SK-N-SH treated with all-trans-retinoic acid at 6 μM for 48 hours (cell line): ENCODE results near the gene SFXN1.

ENCODE experiments used
- ATAC-seq: fragments of 200-7000 bp; cut with Tn5 transposase; 3 replicates; pipeline ENCODE4 v1.9.1; 2020; ENCODE audit warnings: mild to moderate bottlenecking, moderate library complexity
- BACH2 ChIP-seq: fragments of 250-450 bp; sonication (Bioruptor Pico); IDR thresholded peaks from 2 replicates; pipeline ENCODE4 v1.9.0; 2021; ENCODE audit warnings: mild to moderate bottlenecking, borderline replicate concordance
- CREB5 ChIP-seq: fragments of 250-450 bp; sonication (Bioruptor Pico); IDR thresholded peaks from 2 replicates; pipeline ENCODE4 v1.5.1; 2020; ENCODE audit warnings: low read depth, mild to moderate bottlenecking, moderate library complexity
- CSDC2 ChIP-seq: fragments of 250-450 bp; sonication (Bioruptor Pico); IDR thresholded peaks from 2 replicates; pipeline ENCODE4 v1.5.0; 2020; ENCODE audit warnings: mild to moderate bottlenecking, moderate library complexity
- CSRNP3 ChIP-seq: fragments of 250-450 bp; sonication (Bioruptor Pico); IDR thresholded peaks from 2 replicates; pipeline ENCODE4 v1.5.1; 2021; ENCODE audit warnings: mild to moderate bottlenecking, moderate library complexity
- ESRRG ChIP-seq: fragments of 250-450 bp; sonication (Bioruptor Pico); IDR thresholded peaks from 2 replicates; pipeline ENCODE4 v1.6.1; 2021; ENCODE audit warnings: mild to moderate bottlenecking
- GLIS3 ChIP-seq: fragments of 250-450 bp; sonication (Bioruptor Pico); IDR thresholded peaks from 2 replicates; pipeline ENCODE4 v1.5.0; 2020; ENCODE audit warnings: mild to moderate bottlenecking, moderate library complexity
- ISL1 ChIP-seq: fragments of 250-450 bp; sonication (Bioruptor Pico); IDR thresholded peaks from 2 replicates; pipeline ENCODE4 v2.1.2; 2022; ENCODE audit warnings: mild to moderate bottlenecking, moderate library complexity
- OSR1 ChIP-seq: fragments of 250-450 bp; sonication (Bioruptor Pico); IDR thresholded peaks from 2 replicates; pipeline ENCODE4 v1.8.0; 2022; ENCODE audit warnings: moderate library complexity, mild to moderate bottlenecking, inconsistent platforms
- PATZ1 ChIP-seq: fragments of 250-450 bp; sonication (Bioruptor Pico); IDR thresholded peaks from 2 replicates; pipeline ENCODE4 v1.8.0; 2020; ENCODE audit warnings: mild to moderate bottlenecking, moderate library complexity, borderline replicate concordance
- POU6F1 ChIP-seq: fragments of 250-450 bp; sonication (Bioruptor Pico); IDR thresholded peaks from 2 replicates; pipeline ENCODE4 v1.8.0; 2021; ENCODE audit warnings: low read depth, mild to moderate bottlenecking, moderate library complexity, borderline replicate concordance
- PPARA ChIP-seq: fragments of 250-450 bp; sonication (Bioruptor Pico); IDR thresholded peaks from 2 replicates; pipeline ENCODE4 v1.5.0; 2020; ENCODE audit warnings: mild to moderate bottlenecking, borderline replicate concordance
- RARB ChIP-seq: fragments of 250-450 bp; sonication (Bioruptor Pico); IDR thresholded peaks from 2 replicates; pipeline ENCODE4 v1.8.0; 2021; ENCODE audit warnings: mild to moderate bottlenecking, moderate library complexity
- SNAI2 ChIP-seq: fragments of 250-450 bp; sonication (Bioruptor Pico); IDR thresholded peaks from 2 replicates; pipeline ENCODE4 v1.5.0; 2020; ENCODE audit warnings: mild to moderate bottlenecking, moderate library complexity
- TSHZ2 ChIP-seq: fragments of 250-450 bp; sonication (Bioruptor Pico); IDR thresholded peaks from 2 replicates; pipeline ENCODE4 v1.5.0; 2020; ENCODE audit warnings: mild to moderate bottlenecking, moderate library complexity
- ZFP3 ChIP-seq: fragments of 250-450 bp; sonication (Bioruptor Pico); IDR thresholded peaks from 2 replicates; pipeline ENCODE4 v1.5.0; 2020; ENCODE audit warnings: mild to moderate bottlenecking, moderate library complexity
- ZFP30 ChIP-seq: fragments of 450-650 bp; formaldehyde crosslinking; IDR thresholded peaks from 2 replicates; pipeline ENCODE4 v1.5.0; 2022; ENCODE audit warnings: mild to moderate bottlenecking, moderate library complexity
- ZNF70 ChIP-seq: fragments of 450-650 bp; formaldehyde crosslinking; IDR thresholded peaks from 2 replicates; pipeline ENCODE4 v1.5.0; 2020; ENCODE audit warnings: mild to moderate bottlenecking, moderate library complexity

SFXN1 gene

GRCh38 chr5:175561085-175561484 lies 82.7 kb downstream of the SFXN1 start:
- TF ChIP-seq ESRRG (CRISPR knock-in tag), result no peak
- ATAC-seq, result no peak

- ATAC-seq, result no peak
- no peak for TF ChIP-seq PPARA (CRISPR knock-in tag)
Measured at GRCh38 chr5:175564716-175565115, 86.4 kb downstream of the SFXN1 start.

- ATAC-seq, result no peak
- no peak for TF ChIP-seq BACH2 (CRISPR knock-in tag)
- no peak for TF ChIP-seq CREB5 (CRISPR knock-in tag)
- TF ChIP-seq CSDC2 (CRISPR knock-in tag), result no peak
- TF ChIP-seq PPARA (CRISPR knock-in tag), result no peak
- TF ChIP-seq ZFP30, result no peak
- no peak for TF ChIP-seq OSR1 (CRISPR knock-in tag)
- TF ChIP-seq POU6F1 (CRISPR knock-in tag), result no peak
- no peak for TF ChIP-seq PATZ1
- TF ChIP-seq RARB (CRISPR knock-in tag), result no peak
- no peak for TF ChIP-seq SNAI2
Measured at GRCh38 chr5:175566697-175567096, 88.3 kb downstream of the SFXN1 start.

- TF ChIP-seq ZFP30 (no peak), ZFP3 (no peak), ZNF70 (CRISPR knock-in tag) (no peak), ISL1 (CRISPR knock-in tag) (no peak), PPARA (CRISPR knock-in tag) (no peak), SNAI2 (no peak), POU6F1 (CRISPR knock-in tag) (no peak), CSRNP3 (no peak), CSDC2 (CRISPR knock-in tag) (no peak), GLIS3 (CRISPR knock-in tag) (no peak), OSR1 (CRISPR knock-in tag) (no peak), TSHZ2 (CRISPR knock-in tag) (no peak), RARB (CRISPR knock-in tag) (no peak)
- TF ChIP-seq, all 23 proteins: peak for 0
- ATAC-seq, result no peak
Measured at GRCh38 chr5:175567954-175568353, 89.6 kb downstream of the SFXN1 start.
